ENCODE data around the gene CFTR. TPM values are rescaled to one million over a fixed set of nuclear protein-coding genes. Genes with fewer than 3 reads are reported as not detected.

The CFTR gene
- total and polyA plus RNA-seq, 10 of the 15 experiments (the other 5 are each of a cell fraction or from before 2014, with no cell fraction given): 0.02 to 2.3 (median 0.21) TPM; not detected in 1

DNA sequence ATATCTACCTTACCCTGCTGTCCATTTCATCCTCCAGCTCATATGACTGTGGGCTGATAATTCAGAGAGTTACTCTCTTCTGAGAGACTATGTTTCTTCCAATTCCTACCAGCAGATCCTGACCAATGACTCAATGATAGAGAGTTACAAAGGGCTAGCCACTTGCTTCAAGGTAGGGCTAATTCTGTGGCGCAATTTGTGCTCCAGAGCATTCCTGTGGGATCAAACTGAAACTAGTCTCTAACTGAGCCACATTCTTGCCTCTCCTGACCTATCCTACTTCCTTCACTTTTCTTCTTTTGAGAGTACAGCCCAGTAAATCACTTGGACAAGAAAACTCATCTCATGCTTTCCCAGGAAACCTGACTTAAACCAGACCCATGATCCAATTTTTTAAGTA lies 34.6 kb upstream of the CFTR start:
- no peaks in the 10 kb centered on the region for H3K27me3 ChIP-seq (replicated peaks in 1 of 2; ENCODE audit: control insufficient read depth in 2 of 2, insufficient read depth in 2 of 2, low read length in 1 of 2)
- DNase-seq (ENCODE audit: low read depth, low spot score) (no peak), ATAC-seq (no peak), FAIRE-seq (no peak)
- no peak overlapping the region for H3K4me3 ChIP-seq
- no peaks in the 10 kb centered on the region for H3K79me2 ChIP-seq (ENCODE audit: control insufficient read depth, insufficient read depth, low read length)
- H3K4me1 ChIP-seq (ENCODE audit: control insufficient read depth, insufficient read depth, low read length): no peaks in the 10 kb centered on the region
- H3K36me3 ChIP-seq (ENCODE audit: control insufficient read depth in 2 of 2, insufficient read depth in 2 of 2, low read length in 1 of 2): no peaks in the 10 kb centered on the region
- CTCF ChIA-PET: interaction anchor here (1.5 to 1.9 kb wide), 3 partner anchors 9 to 14 kb away, joined by 3 to 7 read pairs (median 3); no protein-coding TSS in a partner anchor
- no peaks in the 10 kb centered on the region; the same call in 2 of the 3 replicates for H3K9me3 ChIP-seq (replicated peaks; ENCODE audit: control insufficient read depth, insufficient read depth, low read length)
- RAD21 ChIA-PET (ENCODE audit: unreplicated experiment): no interaction called here
- no TSS peak for BruUV-seq (replicated peaks)
- SMC1A ChIA-PET (ENCODE audit: uncharacterized antibody, unreplicated experiment): interaction anchor here (1.1 to 1.5 kb wide), 2 partner anchors 10 to 11 kb away, joined by 4 to 6 read pairs; no protein-coding TSS in a partner anchor
- no peaks in the 10 kb centered on the region for H4K20me1 ChIP-seq (ENCODE audit: control insufficient read depth, insufficient read depth)
- no peak overlapping the region for H3K4me2 ChIP-seq (ENCODE audit: control insufficient read depth, insufficient read depth)
- POLR2A ChIA-PET: no interaction called here
- H2AFZ ChIP-seq (ENCODE audit: control insufficient read depth, low read depth, low read length): no peak overlapping the region
- TF ChIP-seq RBBP5 (conservative IDR thresholded peaks at IDR 0.05): no peak
- no peak for TF ChIP-seq BACH1 (IDR thresholded peaks at IDR 0.05; ENCODE audit: borderline replicate concordance)
- no peak for TF ChIP-seq TBL1XR1 (IDR thresholded peaks at IDR 0.05; ENCODE audit: low read depth, low read length)
- TF ChIP-seq ZNF384 (IDR thresholded peaks at IDR 0.05; ENCODE audit: borderline replicate concordance, low read depth, low read length): no peak
- TF ChIP-seq KDM1A (IDR thresholded peaks at IDR 0.05; ENCODE audit: borderline replicate concordance): no peak
- TF ChIP-seq, protein P1, sequence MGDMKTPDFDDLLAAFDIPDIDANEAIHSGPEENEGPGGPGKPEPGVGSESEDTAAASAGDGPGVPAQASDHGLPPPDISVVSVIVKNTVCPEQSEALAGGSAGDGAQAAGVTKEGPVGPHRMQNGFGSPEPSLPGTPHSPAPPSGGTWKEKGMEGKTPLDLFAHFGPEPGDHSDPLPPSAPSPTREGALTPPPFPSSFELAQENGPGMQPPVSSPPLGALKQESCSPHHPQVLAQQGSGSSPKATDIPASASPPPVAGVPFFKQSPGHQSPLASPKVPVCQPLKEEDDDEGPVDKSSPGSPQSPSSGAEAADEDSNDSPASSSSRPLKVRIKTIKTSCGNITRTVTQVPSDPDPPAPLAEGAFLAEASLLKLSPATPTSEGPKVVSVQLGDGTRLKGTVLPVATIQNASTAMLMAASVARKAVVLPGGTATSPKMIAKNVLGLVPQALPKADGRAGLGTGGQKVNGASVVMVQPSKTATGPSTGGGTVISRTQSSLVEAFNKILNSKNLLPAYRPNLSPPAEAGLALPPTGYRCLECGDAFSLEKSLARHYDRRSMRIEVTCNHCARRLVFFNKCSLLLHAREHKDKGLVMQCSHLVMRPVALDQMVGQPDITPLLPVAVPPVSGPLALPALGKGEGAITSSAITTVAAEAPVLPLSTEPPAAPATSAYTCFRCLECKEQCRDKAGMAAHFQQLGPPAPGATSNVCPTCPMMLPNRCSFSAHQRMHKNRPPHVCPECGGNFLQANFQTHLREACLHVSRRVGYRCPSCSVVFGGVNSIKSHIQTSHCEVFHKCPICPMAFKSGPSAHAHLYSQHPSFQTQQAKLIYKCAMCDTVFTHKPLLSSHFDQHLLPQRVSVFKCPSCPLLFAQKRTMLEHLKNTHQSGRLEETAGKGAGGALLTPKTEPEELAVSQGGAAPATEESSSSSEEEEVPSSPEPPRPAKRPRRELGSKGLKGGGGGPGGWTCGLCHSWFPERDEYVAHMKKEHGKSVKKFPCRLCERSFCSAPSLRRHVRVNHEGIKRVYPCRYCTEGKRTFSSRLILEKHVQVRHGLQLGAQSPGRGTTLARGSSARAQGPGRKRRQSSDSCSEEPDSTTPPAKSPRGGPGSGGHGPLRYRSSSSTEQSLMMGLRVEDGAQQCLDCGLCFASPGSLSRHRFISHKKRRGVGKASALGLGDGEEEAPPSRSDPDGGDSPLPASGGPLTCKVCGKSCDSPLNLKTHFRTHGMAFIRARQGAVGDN (IDR thresholded peaks at IDR 0.05): no peak
- no peak for TF ChIP-seq EED (IDR thresholded peaks at IDR 0.05; ENCODE audit: low read depth)
- no peak for TF ChIP-seq BRCA1 (IDR thresholded peaks at IDR 0.05; ENCODE audit: low read depth, low read length)
- TF ChIP-seq IRF5 (IDR thresholded peaks at IDR 0.05; ENCODE audit: borderline replicate concordance): no peak
- H3K9ac ChIP-seq (ENCODE audit: control insufficient read depth, insufficient read depth, low read length): no peak overlapping the region
- 39% methylated on average over 1 of the region's 1 CpG for WGBS (ENCODE audit: insufficient coverage, insufficient replicate concordance, low lambda C conversion rate, missing lambda C conversion rate)
- intact Hi-C loops (cut with micrococcal nuclease; ENCODE audit: unreplicated experiment) (no loop called here), in situ Hi-C loops (cut with MboI) (no loop called here)
- H3K27ac ChIP-seq (ENCODE audit: control insufficient read depth, insufficient read depth): no peak overlapping the region

All from GM12878 (cell line).